22Rv1 (cell line): ENCODE measurements around the gene PLEKHF1.
"Not testable (repeated sequence)": the region's sequence is repeated elsewhere in the genome, so short reads cannot be mapped to it uniquely, and the experiment has no call there.

Source experiments
- CTCF ChIP-seq: fragments of 450-650 bp; IDR thresholded peaks from 2 replicates; pipeline ENCODE4 v1.5.1; 2017; ENCODE audit warnings: mild to moderate bottlenecking
- ZFX ChIP-seq: fragments of 450-650 bp; IDR thresholded peaks from 2 replicates; pipeline ENCODE4 v1.6.1; 2017; ENCODE audit warnings: antibody characterized with exemption, borderline replicate concordance

DNA sequence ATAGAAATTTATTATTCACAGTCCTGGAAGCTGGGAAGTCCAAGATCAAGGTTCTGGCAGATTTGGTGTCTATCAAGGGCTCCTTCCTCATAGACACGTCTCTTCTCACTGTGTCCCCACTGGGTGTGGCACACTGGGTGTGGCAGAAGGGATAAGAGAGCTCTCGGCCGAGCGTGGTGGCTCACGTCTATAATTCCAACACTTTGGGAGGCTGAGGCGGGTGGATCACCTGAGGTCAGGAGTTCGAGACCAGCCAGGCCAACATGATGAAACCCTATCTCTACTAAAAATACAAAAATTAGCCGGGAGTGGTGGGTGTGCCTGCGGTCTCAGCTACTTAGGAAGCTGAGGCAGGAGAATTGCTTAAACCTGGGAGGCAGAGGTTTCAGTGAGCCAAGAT is 38.4 kb upstream of the PLEKHF1 start:
- TF ChIP-seq CTCF, ZFX: not testable (repeated sequence)
